ENCODE results near the gene SLC6A2.

DNA sequence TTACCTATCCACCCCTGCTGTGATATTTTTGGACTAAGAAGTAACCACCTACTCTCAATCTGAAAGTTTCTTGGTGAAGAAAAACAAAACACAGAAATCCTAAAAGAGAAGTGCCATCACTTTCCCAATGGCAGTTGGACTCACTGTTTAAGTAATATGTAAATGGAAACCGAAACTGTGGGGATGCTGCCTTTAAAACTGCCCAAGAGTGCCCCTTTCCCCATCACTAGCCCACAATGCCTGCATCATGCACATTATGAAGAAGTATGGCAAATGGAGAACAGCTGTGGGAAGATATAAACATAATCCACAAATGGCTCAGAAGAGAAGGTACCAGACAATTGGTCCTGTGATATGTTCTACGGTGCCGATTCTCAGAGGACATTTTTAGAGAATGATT is 33.5 kb upstream of the SLC6A2 start:
- TF ChIP-seq, protein P1, sequence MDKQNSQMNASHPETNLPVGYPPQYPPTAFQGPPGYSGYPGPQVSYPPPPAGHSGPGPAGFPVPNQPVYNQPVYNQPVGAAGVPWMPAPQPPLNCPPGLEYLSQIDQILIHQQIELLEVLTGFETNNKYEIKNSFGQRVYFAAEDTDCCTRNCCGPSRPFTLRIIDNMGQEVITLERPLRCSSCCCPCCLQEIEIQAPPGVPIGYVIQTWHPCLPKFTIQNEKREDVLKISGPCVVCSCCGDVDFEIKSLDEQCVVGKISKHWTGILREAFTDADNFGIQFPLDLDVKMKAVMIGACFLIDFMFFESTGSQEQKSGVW (CRISPR knock-in tag; IDR thresholded peaks at IDR 0.05; ENCODE audit: borderline replicate concordance): no peak
- TF ChIP-seq SUZ12 (IDR thresholded peaks at IDR 0.05; ENCODE audit: low read depth, low read length) (no peak), MAX (IDR thresholded peaks at IDR 0.05) (no peak)
- TF ChIP-seq, protein P2, sequence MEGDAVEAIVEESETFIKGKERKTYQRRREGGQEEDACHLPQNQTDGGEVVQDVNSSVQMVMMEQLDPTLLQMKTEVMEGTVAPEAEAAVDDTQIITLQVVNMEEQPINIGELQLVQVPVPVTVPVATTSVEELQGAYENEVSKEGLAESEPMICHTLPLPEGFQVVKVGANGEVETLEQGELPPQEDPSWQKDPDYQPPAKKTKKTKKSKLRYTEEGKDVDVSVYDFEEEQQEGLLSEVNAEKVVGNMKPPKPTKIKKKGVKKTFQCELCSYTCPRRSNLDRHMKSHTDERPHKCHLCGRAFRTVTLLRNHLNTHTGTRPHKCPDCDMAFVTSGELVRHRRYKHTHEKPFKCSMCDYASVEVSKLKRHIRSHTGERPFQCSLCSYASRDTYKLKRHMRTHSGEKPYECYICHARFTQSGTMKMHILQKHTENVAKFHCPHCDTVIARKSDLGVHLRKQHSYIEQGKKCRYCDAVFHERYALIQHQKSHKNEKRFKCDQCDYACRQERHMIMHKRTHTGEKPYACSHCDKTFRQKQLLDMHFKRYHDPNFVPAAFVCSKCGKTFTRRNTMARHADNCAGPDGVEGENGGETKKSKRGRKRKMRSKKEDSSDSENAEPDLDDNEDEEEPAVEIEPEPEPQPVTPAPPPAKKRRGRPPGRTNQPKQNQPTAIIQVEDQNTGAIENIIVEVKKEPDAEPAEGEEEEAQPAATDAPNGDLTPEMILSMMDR (CRISPR knock-in tag; IDR thresholded peaks at IDR 0.05): no peak
